ENCODE results near the gene TMEM170A.

TMEM170A gene

DNA sequence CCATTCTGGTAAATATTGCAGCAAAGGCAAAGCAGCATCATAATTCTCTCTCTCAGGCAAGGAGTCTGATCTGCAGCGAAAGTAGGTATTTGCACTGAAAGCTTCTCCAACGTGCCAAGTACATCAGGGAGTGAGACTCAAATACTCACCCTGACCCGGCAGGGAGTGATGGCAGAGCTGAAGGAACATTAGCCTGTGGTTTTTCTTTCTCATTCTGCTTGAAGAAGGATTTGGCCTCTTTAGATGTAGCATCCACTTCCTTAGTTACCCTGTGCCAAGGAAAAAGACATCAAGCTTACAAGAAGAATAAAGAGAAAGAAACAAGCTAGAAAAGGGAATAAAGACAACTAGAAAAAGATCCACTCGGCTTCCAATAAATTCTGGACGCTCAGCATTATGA is 69.5 kb downstream of the TMEM170A start:
- no peak for ATAC-seq (ENCODE audit: low read depth)
- peaks cover 56% of the 10 kb centered on the region for H3K36me3 ChIP-seq (ENCODE audit: low read depth)
- no peaks in the 10 kb centered on the region for H3K9me3 ChIP-seq (ENCODE audit: severe bottlenecking)
- DNase-seq (ENCODE audit: low spot score) = no peak
- no peak overlapping the region for H3K27ac ChIP-seq (ENCODE audit: poor library complexity, severe bottlenecking)
- H3K4me3 ChIP-seq (ENCODE audit: severe bottlenecking) = no peak overlapping the region
- H3K4me1 ChIP-seq (ENCODE audit: insufficient read depth, poor library complexity, severe bottlenecking) = no peaks in the 10 kb centered on the region
- no peaks in the 10 kb centered on the region for H3K27me3 ChIP-seq (ENCODE audit: insufficient read depth, poor library complexity, severe bottlenecking)
- TF ChIP-seq CTCF (IDR thresholded peaks at IDR 0.05; ENCODE audit: poor library complexity, severe bottlenecking) = no peak
